ENCODE results near the gene IQSEC2. TPM values are rescaled to one million over a fixed set of nuclear protein-coding genes. Genes with fewer than 3 reads are reported as not detected.

Gene IQSEC2
- total RNA-seq, 1 experiment from 2014 or later, result 20.7 TPM

GRCh38 chrX:53269536-53270107 lies 11.8 kb downstream of the IQSEC2 start (continued):
- no peak for TF ChIP-seq REST (IDR thresholded peaks at IDR 0.05; ENCODE audit: low read depth)

- no peak overlapping the region for H3K9ac ChIP-seq (ENCODE audit: low read length)
- no TSS peak for BruUV-seq (replicated peaks)
These were observed 13.2 kb downstream of the IQSEC2 start for GRCh38 chrX:53268173-53268572.

More at GRCh38 chrX:53268173-53268572, 13.2 kb downstream of the IQSEC2 start:
- no peaks in the 10 kb centered on the region for H3K79me2 ChIP-seq (ENCODE audit: insufficient read depth, low read length)
- intact Hi-C loops (cut with micrococcal nuclease), result no loop called here
- H3K9me2 ChIP-seq (ENCODE audit: insufficient read depth), result no peaks in the 10 kb centered on the region
- no peaks in the 10 kb centered on the region for H3K9me3 ChIP-seq (ENCODE audit: control insufficient read depth in 1 of 2, insufficient read depth in 1 of 2, low read depth in 1 of 2, low read length in 2 of 2)
- H4K20me1 ChIP-seq (ENCODE audit: insufficient read depth), result no peaks in the 10 kb centered on the region
- no peak for DNase-seq (ENCODE audit: low read depth, low spot score)
- H3K27me3 ChIP-seq (ENCODE audit: insufficient read depth, low read length), result no peaks in the 10 kb centered on the region
- CTCF ChIA-PET, result no interaction called here
- no peaks in the 10 kb centered on the region for H3K36me3 ChIP-seq (ENCODE audit: control insufficient read depth in 1 of 2, insufficient read depth in 2 of 2, low read length in 2 of 2)
- POLR2A ChIA-PET, result no interaction called here
- RAD21 ChIA-PET (ENCODE audit: low non-redundant PET in 1 of 2, low total read pairs in 2 of 2, uncharacterized antibody in 2 of 2, unreplicated experiment in 2 of 2), result no interaction called here
- H3K27ac ChIP-seq (ENCODE audit: low read depth, low read length), result no peak overlapping the region
- TF ChIP-seq EGR1 (IDR thresholded peaks at IDR 0.05; ENCODE audit: low read depth), result no peak
- TF ChIP-seq SP1 (IDR thresholded peaks at IDR 0.05; ENCODE audit: low read depth), result no peak
- no peak for TF ChIP-seq ZBTB33 (IDR thresholded peaks at IDR 0.05; ENCODE audit: extremely low read depth, insufficient replicate concordance, low read length)
- TF ChIP-seq RAD21 (IDR thresholded peaks at IDR 0.05; ENCODE audit: low read depth), result no peak
- TF ChIP-seq EZH2 (IDR thresholded peaks at IDR 0.05), result no peak
- no peak for TF ChIP-seq POLR2AphosphoS5 (IDR thresholded peaks at IDR 0.05; ENCODE audit: low read depth, low read length)
- TF ChIP-seq TCF7L2 (IDR thresholded peaks at IDR 0.05; ENCODE audit: borderline replicate concordance, extremely low read depth, insufficient read depth, insufficient read length), result no peak
- no peak overlapping the region for H3K4me3 ChIP-seq (replicated peaks in 1 of 2; ENCODE audit: low read depth in 1 of 2, low read length in 2 of 2)
- no peak for ATAC-seq
- H3K4me2 ChIP-seq (ENCODE audit: low read length), result no peak overlapping the region
- no peak overlapping the region for H2AFZ ChIP-seq (ENCODE audit: low read depth, low read length, poor library complexity, severe bottlenecking)
- H3K4me1 ChIP-seq (ENCODE audit: control insufficient read depth in 1 of 2, insufficient read depth in 2 of 2, low read length in 2 of 2), result peaks cover 27 to 33% of the 10 kb centered on the region in 2 experiments

All from HCT116 (cell line).